ENCODE measurements around the gene TMEM25. TPM values are rescaled to one million over a fixed set of nuclear protein-coding genes. Genes with fewer than 3 reads are reported as not detected.

Gene TMEM25
- total RNA-seq, 1 experiment from 2014 or later, result 24.5 TPM

DNA sequence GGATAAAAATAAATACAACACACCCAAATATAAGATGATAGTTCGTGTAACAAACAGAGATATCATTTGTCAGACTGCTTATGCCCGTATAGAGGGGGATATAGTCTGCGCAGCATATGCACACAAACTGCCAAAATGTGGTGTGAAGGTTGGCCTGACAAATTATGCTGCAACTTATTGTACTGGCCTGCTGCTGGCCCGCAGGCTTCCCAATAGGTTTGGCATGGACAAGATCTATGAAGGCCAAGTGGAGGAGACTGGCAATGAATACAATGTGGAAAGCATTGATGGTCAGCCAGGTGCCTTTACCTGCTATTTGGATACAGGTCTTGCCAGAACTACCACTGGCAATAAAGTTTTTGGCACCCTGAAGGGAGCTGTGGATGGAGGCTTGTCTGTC is 29.8 kb downstream of the TMEM25 start:
- WGBS (ENCODE audit: extremely low coverage, insufficient read length, low lambda C conversion rate), result no CpG with 5 or more reads among the region's 4 CpGs

More for the DNA sequence above, 29.8 kb downstream of the TMEM25 start:
- H3K9ac ChIP-seq (ENCODE audit: extremely low read depth, insufficient read length, low read length), result no peak overlapping the region
- no peak overlapping the region for H2AFZ ChIP-seq (ENCODE audit: low read length)
- no peaks in the 10 kb centered on the region for H3K79me2 ChIP-seq (ENCODE audit: insufficient read depth, low read length)
- no peak overlapping the region for H3K27ac ChIP-seq (ENCODE audit: insufficient read length, low read depth, low read length)
- H3K4me2 ChIP-seq (ENCODE audit: insufficient read depth, insufficient read length, low read length), result no peak overlapping the region
- no peak overlapping the region for H2BK20ac ChIP-seq (ENCODE audit: low read depth, low read length, poor library complexity, severe bottlenecking)
- no peak overlapping the region for H3K4ac ChIP-seq (ENCODE audit: low read depth, low read length)
- no peak overlapping the region for H2BK15ac ChIP-seq (ENCODE audit: low read depth, low read length)
- no peaks in the 10 kb centered on the region for H3K4me1 ChIP-seq (ENCODE audit: insufficient read depth, low read length)
- TF ChIP-seq, protein P1, sequence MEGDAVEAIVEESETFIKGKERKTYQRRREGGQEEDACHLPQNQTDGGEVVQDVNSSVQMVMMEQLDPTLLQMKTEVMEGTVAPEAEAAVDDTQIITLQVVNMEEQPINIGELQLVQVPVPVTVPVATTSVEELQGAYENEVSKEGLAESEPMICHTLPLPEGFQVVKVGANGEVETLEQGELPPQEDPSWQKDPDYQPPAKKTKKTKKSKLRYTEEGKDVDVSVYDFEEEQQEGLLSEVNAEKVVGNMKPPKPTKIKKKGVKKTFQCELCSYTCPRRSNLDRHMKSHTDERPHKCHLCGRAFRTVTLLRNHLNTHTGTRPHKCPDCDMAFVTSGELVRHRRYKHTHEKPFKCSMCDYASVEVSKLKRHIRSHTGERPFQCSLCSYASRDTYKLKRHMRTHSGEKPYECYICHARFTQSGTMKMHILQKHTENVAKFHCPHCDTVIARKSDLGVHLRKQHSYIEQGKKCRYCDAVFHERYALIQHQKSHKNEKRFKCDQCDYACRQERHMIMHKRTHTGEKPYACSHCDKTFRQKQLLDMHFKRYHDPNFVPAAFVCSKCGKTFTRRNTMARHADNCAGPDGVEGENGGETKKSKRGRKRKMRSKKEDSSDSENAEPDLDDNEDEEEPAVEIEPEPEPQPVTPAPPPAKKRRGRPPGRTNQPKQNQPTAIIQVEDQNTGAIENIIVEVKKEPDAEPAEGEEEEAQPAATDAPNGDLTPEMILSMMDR (conservative IDR thresholded peaks at IDR 0.05), result no peak
- H2AK5ac ChIP-seq (ENCODE audit: insufficient read length, low read length), result no peak overlapping the region
- Mint-ChIP-seq H3K27ac (no peak overlapping the region), H3K36me3 (ENCODE audit: insufficient read depth in 1 of 3, low read depth in 3 of 3) (peaks cover 0 to 13% (median 8%) of the 10 kb centered on the region in 3 experiments; a peak in 6 of 7 replicates), H3K9me3 (no peaks in the 10 kb centered on the region), H3K27me3 (ENCODE audit: low read depth) (no peaks in the 10 kb centered on the region; the same call in 1 of the 2 replicates), H3K4me3 (no peak overlapping the region), H3K4me1 (peaks cover 3 to 8% of the 10 kb centered on the region in 2 experiments; a peak in 3 of 4 replicates)
- no peak overlapping the region for H4K8ac ChIP-seq (replicated peaks; ENCODE audit: insufficient read length, low read depth, low read length)
- no peaks in the 10 kb centered on the region for H4K20me1 ChIP-seq (ENCODE audit: control insufficient read depth, insufficient read depth, insufficient read length)
- H3K27me3 ChIP-seq (ENCODE audit: insufficient read depth, low read length), result no peaks in the 10 kb centered on the region
- H3K18ac ChIP-seq (ENCODE audit: insufficient read length, low read depth, low read length), result no peak overlapping the region
- H2BK12ac ChIP-seq (ENCODE audit: insufficient read length, low read depth, low read length), result no peak overlapping the region
- no peak overlapping the region for H4K91ac ChIP-seq (ENCODE audit: insufficient read length, low read depth, low read length)
- H3T11ph ChIP-seq (ENCODE audit: low read length), result no peak overlapping the region
- no peak overlapping the region for H3K14ac ChIP-seq (ENCODE audit: insufficient read depth, low read length)
- no peaks in the 10 kb centered on the region for H3K79me1 ChIP-seq (ENCODE audit: insufficient read depth, low read depth, low read length, poor library complexity, severe bottlenecking)
- no peak overlapping the region for H2BK5ac ChIP-seq (ENCODE audit: insufficient read length, low read length)
- no peak for DNase-seq
- no peak overlapping the region for H3K23ac ChIP-seq (ENCODE audit: insufficient read length, low read depth, low read length)
- no peaks in the 10 kb centered on the region for H3K23me2 ChIP-seq (ENCODE audit: insufficient read length, low read depth, low read length, poor library complexity, severe bottlenecking)
- H4K5ac ChIP-seq (ENCODE audit: insufficient read length, low read depth, low read length), result no peak overlapping the region
- H3K56ac ChIP-seq (ENCODE audit: insufficient read length, low read depth, low read length), result no peak overlapping the region
- no peaks in the 10 kb centered on the region for H3K9me3 ChIP-seq (ENCODE audit: control insufficient read depth, low read depth, low read length)
- no peak overlapping the region for H2BK120ac ChIP-seq (ENCODE audit: low read depth, low read length, poor library complexity, severe bottlenecking)

All from H9 (cell line).